AG04450 (cell line): Measurements from ENCODE around the gene KLHDC4. TPM values are rescaled to one million over a fixed set of nuclear protein-coding genes. Genes with fewer than 3 reads are reported as not detected.
"Not testable (repeated sequence)": the region's sequence is repeated elsewhere in the genome, so short reads cannot be mapped to it uniquely, and the experiment has no call there.

Experiments
- CTCF ChIA-PET: fragments of 300-600, 350-600 bp; formaldehyde crosslinking; extraction: SDS; loops from one replicate; lab custom pipeline; 2022; ENCODE audit warnings: antibody characterized with exemption, inconsistent platforms; lab: Charles Lee
- POLR2A ChIA-PET: fragments of 350-600 bp; formaldehyde crosslinking; extraction: SDS; loops from one replicate; lab custom pipeline; 2021; ENCODE audit warnings: antibody characterized with exemption, inconsistent platforms; lab: Yijun Ruan, JAX
- DNase-seq: peaks from one replicate; pipeline ENCODE4 v3.0.0-alpha.2; 2011; ENCODE audit warnings: low read depth, low spot score
- H3K27ac ChIP-seq: one replicate; pipeline ENCODE4 v1.5.1; 2012; ENCODE audit warnings: low read depth, low read length, control low read depth
- H3K27me3 ChIP-seq: one replicate; pipeline ENCODE4 v1.6.0; 2012; ENCODE audit warnings: low read length; ENCODE audit not compliant: control insufficient read depth, insufficient read depth
- H3K4me3 ChIP-seq: 2 replicates; pipeline ENCODE4 v1.5.1; 2011; ENCODE audit warnings: mild to moderate bottlenecking, low read depth, low read length, control low read depth
- H3K9me3 ChIP-seq: 2 replicates; pipeline ENCODE4 v1.5.1; 2012; ENCODE audit warnings: low read length; ENCODE audit not compliant: control insufficient read depth, insufficient read depth
- CTCF ChIP-seq: IDR thresholded peaks from 2 replicates; pipeline ENCODE4 v1.5.1; 2011; ENCODE audit warnings: low read depth, low read length, control low read depth, inconsistent platforms
- polyA minus RNA-seq: library from RNA; depleted of rRNA, polyadenylated mRNA; stranded (reverse); fragments of >200 nt; gene quantifications from 2 replicates; pipeline ENCODE4 v1.2.3, GENCODE V29; 2011; rRNA and poly(A)+ RNA removed
- polyA plus RNA-seq: library from polyadenylated mRNA; depleted of rRNA; stranded (reverse); fragments of >200 nt; gene quantifications from 2 replicates; pipeline ENCODE4 v1.2.3, GENCODE V29; 2011; rRNA removed

The KLHDC4 gene
- polyA plus RNA-seq (9.9 and 11.5 TPM in 2 replicates), polyA minus RNA-seq (10.2 and 14.2 TPM in 2 replicates)

GRCh38 chr16:87765776-87766484 lies at the start of gene KLHDC4:
KLHDC4 (minus strand) TSS chr16:87765986; CDS start chr16:87765890, 96 bp downstream.
- DNase-seq = peak; percentile 58

GRCh38 chr16:87815567-87815966 lies 49.8 kb upstream of the KLHDC4 start:
- Histone ChIP-seq H3K27ac (no peak overlapping the region), H3K27me3 (peaks cover 13% of the 10 kb centered on the region), H3K9me3 (peaks cover 46% of the 10 kb centered on the region), H3K4me3 (no peak overlapping the region)
- POLR2A ChIA-PET = interaction anchor here (0.6 kb wide), 1 partner anchor 23 kb away, joined by 5 read pairs; no protein-coding TSS in a partner anchor
- no peak for DNase-seq
- CTCF ChIA-PET = interaction anchor here (0.9 to 1.5 kb wide), 2 partner anchors 36 to 56 kb away, joined by 3 to 5 read pairs; no protein-coding TSS in a partner anchor
- 0 out of 2 replicates have a peak, but pooled peaks have one; percentile 14 for TF ChIP-seq CTCF

More at GRCh38 chr16:87765776-87766484, at the start of gene KLHDC4:
- POLR2A ChIA-PET = interaction anchor here (0.6 to 1.3 kb wide), 11 partner anchors 18 to 378 kb away, joined by 3 to 6 read pairs (median 4); partner anchors contain the start of gene SLC7A5
- Histone ChIP-seq H3K27me3 (no peaks in the 10 kb centered on the region), H3K27ac (peak within 1 kb of the TSS; percentile 86), H3K9me3 (no peaks in the 10 kb centered on the region; the same call in 1 of the 2 replicates), H3K4me3 (peak within 1 kb of the TSS; percentile 83)
- CTCF ChIA-PET = interaction anchor here (0.6 to 1.3 kb wide), 2 partner anchors 13 to 219 kb away, joined by 4 to 5 read pairs; no protein-coding TSS in a partner anchor
- no peak for TF ChIP-seq CTCF

GRCh38 chr16:87812200-87812656 lies 46.4 kb upstream of the KLHDC4 start:
- no peak overlapping the region for H3K4me3 ChIP-seq
- DNase-seq = no peak
- POLR2A ChIA-PET = no interaction called here
- CTCF ChIA-PET = no interaction called here
- peaks cover 27% of the 10 kb centered on the region for H3K9me3 ChIP-seq
- peaks cover 7% of the 10 kb centered on the region for H3K27me3 ChIP-seq
- no peak overlapping the region for H3K27ac ChIP-seq
- TF ChIP-seq CTCF = no peak

- POLR2A ChIA-PET, H3K4me3 ChIP-seq, H3K27me3 ChIP-seq, DNase-seq, CTCF ChIA-PET, H3K27ac ChIP-seq: not testable (repeated sequence)
- H3K9me3 ChIP-seq = peaks cover 19% of the 10 kb centered on the region
Observed at GRCh38 chr16:87811454-87811853, 45.7 kb upstream of the KLHDC4 start.

- no peak for DNase-seq
- no peak for TF ChIP-seq CTCF
- Histone ChIP-seq H3K27ac (no peak overlapping the region), H3K4me3 (no peak overlapping the region), H3K9me3 (peaks cover 10% of the 10 kb centered on the region), H3K27me3 (peaks cover 8% of the 10 kb centered on the region)
- ChIA-PET POLR2A (no interaction called here), CTCF (no interaction called here)
Observed at GRCh38 chr16:87809150-87809902, 43.5 kb upstream of the KLHDC4 start.
